Fibroblast of gingiva (primary cell): ENCODE data around the gene AK5.

Experiments used
- DNase-seq: peaks from one replicate; pipeline ENCODE4 v3.0.0-alpha.2; 2011; ENCODE audit warnings: low read depth

AK5 gene

GRCh38 chr1:77287535-77287934 is 5.7 kb downstream of the AK5 start:
- no peak for DNase-seq

GRCh38 chr1:77288275-77288674 is 6.5 kb downstream of the AK5 start:
- DNase-seq, result peak; percentile 24

- no peak for DNase-seq
These were observed 8.8 kb downstream of the AK5 start for GRCh38 chr1:77290576-77290975.

GRCh38 chr1:77292551-77292950 is 10.7 kb downstream of the AK5 start:
- no peak for DNase-seq

- DNase-seq, result no peak
These were observed 18.7 kb downstream of the AK5 start for GRCh38 chr1:77300566-77300965.

GRCh38 chr1:77303387-77303786 is 21.6 kb downstream of the AK5 start:
- DNase-seq, result no peak

GRCh38 chr1:77308889-77309621 is 27.2 kb downstream of the AK5 start:
- no peak for DNase-seq

GRCh38 chr1:77310924-77311323 is 29.1 kb downstream of the AK5 start:
- no peak for DNase-seq

GRCh38 chr1:77312364-77312763 is 30.5 kb downstream of the AK5 start:
- DNase-seq, result peak; percentile 14

- DNase-seq, result no peak
These were observed 31.7 kb downstream of the AK5 start for GRCh38 chr1:77313491-77313890.

GRCh38 chr1:77316006-77316405 is 34.2 kb downstream of the AK5 start:
- no peak for DNase-seq

- DNase-seq, result no peak
These were observed 35.1 kb downstream of the AK5 start for GRCh38 chr1:77316966-77317365.

GRCh38 chr1:77319036-77319705 is 37.4 kb downstream of the AK5 start:
- DNase-seq, result no peak

- peak; percentile 28 for DNase-seq
These were observed 40.5 kb downstream of the AK5 start for GRCh38 chr1:77322061-77322900.

- no peak for DNase-seq
These were observed 51.7 kb downstream of the AK5 start for GRCh38 chr1:77333501-77333900.

- DNase-seq, result peak; percentile 9
These were observed 54.9 kb downstream of the AK5 start for GRCh38 chr1:77336729-77337128.

GRCh38 chr1:77339326-77339725 is 57.5 kb downstream of the AK5 start:
- no peak for DNase-seq

GRCh38 chr1:77341195-77341594 is 59.4 kb downstream of the AK5 start:
- DNase-seq, result no peak

- DNase-seq, result no peak
These were observed 60.9 kb downstream of the AK5 start for GRCh38 chr1:77342745-77343144.

GRCh38 chr1:77347646-77348045 is 65.8 kb downstream of the AK5 start:
- peak; percentile 81 for DNase-seq

- DNase-seq, result no peak
These were observed 66.7 kb downstream of the AK5 start for GRCh38 chr1:77348549-77348948.

GRCh38 chr1:77349275-77349674 is 67.5 kb downstream of the AK5 start:
- DNase-seq, result no peak
